DMS53 treated with DMSO at 0.1 percent for 48 hours (cell line): ENCODE results near the gene SNN.

ENCODE experiments used
- DNase-seq: peaks from one replicate; lab custom pipeline; 2025; ENCODE audit not compliant: unreplicated experiment; lab: John Stamatoyannopoulos, UW

Gene SNN

GRCh38 chr16:11635113-11635652 is 33.1 kb upstream of the SNN start:
- DNase-seq = no peak

GRCh38 chr16:11635679-11636171 is 32.5 kb upstream of the SNN start:
- no peak for DNase-seq

- peak; percentile 93 for DNase-seq
These were observed 32.0 kb upstream of the SNN start for GRCh38 chr16:11636172-11636721.

GRCh38 chr16:11637320-11637719 is 30.9 kb upstream of the SNN start:
- DNase-seq = no peak

DNA sequence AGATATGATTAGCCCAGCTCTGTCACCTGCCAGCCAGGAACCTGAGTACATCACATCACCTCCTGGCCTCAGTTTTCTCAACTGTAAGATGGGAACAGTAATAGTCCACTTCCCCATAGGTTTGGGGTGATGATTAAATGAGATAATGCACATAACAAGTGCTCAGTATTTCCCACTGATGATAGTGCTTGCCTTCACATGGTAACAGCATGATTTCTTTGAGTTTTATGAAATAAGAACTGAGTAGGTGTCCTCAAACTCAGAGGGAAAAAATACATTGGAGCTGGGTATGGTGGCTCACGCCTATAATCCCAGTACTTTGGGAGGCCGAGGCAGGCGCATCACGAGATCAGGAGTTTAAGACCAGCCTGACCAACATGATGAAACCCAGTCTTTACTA is 30.1 kb upstream of the SNN start:
- DNase-seq = no peak

DNA sequence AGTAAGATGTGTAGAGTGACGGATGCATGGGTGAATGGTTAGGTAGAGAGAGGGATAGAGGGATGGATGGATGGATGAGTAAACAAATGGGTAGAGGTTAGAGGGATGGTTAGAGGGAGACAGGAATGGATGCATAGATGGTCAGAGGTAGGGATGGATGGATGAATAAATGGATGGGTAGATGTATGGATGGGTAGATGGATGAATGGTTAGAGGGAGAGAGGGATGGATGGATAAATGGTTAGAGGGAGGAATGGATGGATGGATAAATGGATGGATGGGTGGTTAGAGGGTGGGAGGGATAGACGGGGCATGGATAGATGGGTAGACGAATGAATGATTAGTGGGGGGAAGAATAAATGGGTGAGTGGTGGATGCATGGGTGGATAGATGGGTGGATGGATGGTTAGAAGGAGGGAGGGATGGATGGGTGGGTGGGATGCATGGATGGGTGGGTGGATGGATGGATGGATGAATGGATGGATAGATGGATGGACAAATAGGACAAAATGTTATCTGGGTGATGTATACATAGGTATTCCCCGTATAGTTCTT is 29.2 kb upstream of the SNN start:
- no peak for DNase-seq

DNA sequence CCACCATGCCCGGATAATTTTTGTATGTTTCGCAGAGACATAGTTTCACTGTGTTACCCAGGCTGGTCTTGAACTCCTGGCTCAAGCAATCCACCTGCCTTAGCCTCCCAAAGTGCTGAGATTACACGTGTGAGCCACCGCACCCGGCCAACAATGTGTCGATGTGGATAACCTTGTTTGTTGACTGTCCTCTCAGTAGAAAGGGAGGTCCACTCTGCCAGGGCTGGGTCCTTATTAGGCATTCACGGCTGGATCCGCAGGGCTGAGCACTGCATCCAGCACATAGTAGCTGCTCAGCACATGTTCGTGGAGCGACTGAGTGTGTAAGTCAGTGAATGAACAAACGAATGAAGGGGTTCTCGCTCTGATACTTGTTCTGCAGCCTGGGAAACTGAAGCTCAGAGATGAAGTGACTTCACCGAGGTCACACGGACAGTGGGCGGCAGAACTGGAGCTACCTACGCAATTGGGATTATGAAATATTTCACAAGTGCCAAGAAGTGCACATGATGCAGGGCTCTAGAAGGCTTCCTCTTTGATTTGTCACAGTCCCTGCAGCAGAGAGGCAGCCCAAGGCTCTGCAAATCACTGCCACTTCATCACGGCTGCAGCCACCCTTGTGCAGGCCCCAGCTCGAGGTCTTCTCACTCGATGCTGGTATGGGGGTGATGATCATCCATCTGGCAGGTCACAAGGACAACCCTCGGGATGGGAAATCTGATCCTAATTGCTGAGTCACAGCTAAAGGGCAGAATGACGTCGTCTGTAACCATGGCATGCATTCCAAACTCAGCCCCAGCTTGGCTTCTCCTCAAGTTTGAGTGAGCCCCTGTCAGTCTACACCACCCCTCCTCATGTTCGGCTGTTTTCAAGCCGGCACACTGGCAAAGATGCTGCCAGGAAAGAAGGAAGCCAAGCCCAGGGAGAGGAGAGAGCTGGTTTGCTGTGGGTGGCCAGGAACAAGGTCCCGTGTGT is 28.0 kb upstream of the SNN start:
- peak; percentile 55 for DNase-seq

DNA sequence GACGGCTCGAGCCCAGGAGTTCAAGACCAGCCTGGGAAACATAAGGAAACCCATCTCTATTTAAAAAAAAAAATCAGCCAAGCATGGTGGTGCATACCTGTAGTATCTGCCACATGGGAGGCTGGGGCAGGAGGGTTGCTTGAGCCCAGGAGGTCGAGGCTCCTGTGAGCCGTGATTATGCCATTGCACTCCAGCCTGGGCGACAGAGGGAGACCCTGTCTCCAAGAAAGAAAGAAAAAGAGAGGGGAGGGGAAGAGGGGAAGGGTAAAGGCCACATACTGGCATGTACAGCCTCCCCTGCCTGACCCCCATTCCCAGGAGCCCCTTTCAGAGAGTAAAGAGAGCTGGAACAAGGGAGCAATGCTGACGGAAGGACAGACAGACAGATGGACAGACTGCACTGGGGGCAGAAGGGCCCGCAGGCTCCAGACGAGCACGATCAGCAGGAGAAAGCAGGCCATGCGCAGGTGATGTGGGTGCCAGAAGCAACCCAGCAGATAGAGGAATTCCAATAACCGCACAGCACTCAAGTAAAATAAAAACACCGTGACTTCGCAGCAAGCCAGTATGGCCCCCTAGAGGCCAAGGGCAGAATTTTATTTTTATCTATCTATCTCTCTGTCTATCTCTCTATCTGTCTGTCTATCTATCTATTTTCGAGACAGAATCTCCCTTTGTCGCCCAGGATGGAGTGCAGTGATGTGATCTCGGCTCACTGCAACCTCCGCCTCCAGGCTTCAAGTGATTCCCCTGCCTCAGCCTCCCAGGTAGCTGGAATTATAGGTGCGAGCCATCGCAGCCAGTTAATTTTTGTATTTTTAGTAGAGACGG is 27.1 kb upstream of the SNN start:
- DNase-seq = peak; percentile 67

- DNase-seq = no peak
These were observed 25.5 kb upstream of the SNN start for GRCh38 chr16:11642765-11643116.

DNA sequence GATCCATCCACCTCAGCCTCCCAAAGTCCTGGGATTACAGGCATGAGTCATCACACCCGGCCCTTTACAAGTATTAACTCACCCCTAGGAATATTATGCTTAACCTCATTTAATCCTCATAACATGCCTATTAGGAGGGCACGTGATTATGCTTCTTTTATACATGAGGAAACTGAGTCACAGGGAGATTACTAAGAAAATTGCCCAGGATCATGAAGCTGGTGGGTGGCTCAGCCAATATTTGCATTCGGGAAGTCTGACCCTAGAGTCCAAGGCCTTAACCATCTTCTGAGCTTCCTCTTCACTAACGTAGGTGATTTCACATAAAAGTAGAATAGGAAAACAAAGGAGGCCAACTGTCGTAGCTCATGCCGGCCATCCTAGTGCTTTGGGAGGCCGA is 19.0 kb upstream of the SNN start:
- no peak for DNase-seq

- DNase-seq = no peak
These were observed 17.3 kb upstream of the SNN start for GRCh38 chr16:11650641-11651591.

DNA sequence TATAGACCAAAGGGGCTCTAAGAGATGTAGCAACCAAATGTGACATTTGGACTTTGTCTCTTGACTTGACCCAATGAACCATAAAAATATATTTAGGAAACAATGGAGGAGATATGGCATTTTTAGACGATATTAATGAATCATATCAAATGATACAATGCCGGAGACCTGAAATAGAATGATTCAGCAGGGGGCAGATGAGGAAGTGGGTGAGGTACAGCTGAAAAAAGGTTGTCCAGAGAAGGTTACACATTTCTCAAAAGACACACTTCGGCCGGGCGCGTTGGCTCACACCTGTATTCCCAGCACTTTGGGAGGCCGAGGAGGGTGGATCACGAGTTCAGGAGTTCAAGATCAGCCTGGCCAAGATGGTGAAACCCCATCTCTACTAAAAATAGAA is 16.5 kb upstream of the SNN start:
- DNase-seq = no peak

- no peak for DNase-seq
These were observed 12.6 kb upstream of the SNN start for GRCh38 chr16:11655655-11656054.

DNA sequence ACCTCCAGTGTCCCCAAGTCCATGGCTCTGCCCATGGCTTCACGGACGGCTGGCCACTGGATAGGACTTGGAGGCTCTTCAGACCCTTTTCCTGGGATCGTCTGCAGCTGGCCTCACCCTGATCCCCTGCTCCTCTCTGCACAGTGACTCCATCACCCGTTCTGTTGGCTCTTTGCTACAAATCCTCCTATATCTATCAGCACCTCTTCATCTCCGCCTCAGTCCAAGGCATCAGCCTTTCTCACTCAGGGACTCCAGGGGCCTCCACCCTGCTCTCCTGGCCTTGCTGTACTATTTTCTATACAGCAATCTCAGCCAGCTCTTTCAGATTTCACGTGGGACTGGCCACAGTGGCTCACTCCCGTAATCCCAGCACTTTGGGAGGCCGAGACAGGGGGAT is 10.7 kb upstream of the SNN start:
- no peak for DNase-seq

DNA sequence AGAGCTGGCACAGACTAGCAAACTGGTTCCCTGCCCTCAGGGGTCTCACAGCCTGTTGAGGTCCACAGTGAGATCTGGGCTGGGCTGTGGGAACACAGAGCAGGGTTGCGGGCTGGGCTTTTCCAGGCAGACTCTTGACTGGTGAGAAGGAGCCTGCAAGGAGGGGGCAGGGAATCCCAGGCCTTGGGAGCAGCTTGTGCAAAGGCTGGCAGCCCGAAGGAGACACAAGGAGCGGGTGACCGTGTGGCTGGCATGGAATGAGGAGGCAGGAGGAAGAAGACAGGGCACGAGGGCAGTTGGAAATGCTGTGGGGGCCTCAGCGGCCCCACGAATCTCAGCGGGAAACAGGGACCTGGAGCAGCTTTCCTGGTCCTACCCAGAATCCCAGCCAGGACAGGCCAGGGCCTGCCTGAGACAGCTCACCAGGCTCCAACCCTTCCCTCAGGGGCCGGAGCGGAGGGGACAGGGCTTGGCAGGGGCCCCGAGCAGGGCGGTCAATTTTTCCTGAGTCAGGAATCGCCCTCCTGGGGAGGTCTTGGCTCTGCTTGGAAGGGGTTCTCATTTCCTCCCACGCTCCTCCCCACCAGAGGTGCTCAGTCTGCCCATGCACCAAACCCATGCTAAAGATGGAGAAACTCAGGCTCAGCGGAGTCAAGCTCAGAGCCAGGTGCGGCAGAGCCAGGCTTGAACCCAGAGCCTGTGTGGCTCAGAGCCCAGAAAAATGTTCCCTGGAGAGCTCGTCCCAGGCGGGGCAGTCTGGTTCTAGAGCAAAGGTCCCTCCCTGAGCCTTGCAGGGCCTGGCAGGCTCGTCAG is 9.2 kb upstream of the SNN start:
- DNase-seq = no peak

GRCh38 chr16:11660565-11660964 is 7.7 kb upstream of the SNN start:
- no peak for DNase-seq

- no peak for DNase-seq
These were observed 5.7 kb upstream of the SNN start for GRCh38 chr16:11662582-11662981.

- no peak for DNase-seq
These were observed 3.2 kb upstream of the SNN start for GRCh38 chr16:11665071-11665491.
